Coronary artery (tissue), 2 donors: ENCODE measurements around the gene CACNA1E.

Experiments used
- DNase-seq: peaks from one replicate; pipeline ENCODE4 v3.0.0-alpha.2; 2017; ENCODE audit warnings: low spot score
- H3K27ac ChIP-seq, 2 donors: fragments of 200-600 bp; sonication (generic); one replicate each; pipeline ENCODE4 v1.5.1; 2016 to 2019
- H3K4me3 ChIP-seq: fragments of 200-600 bp; sonication (generic); 2 replicates; pipeline ENCODE4 v1.5.1; 2016; ENCODE audit warnings: mild to moderate bottlenecking, moderate library complexity
- TF ChIP-seq, protein P1 (sequence below): fragments of 200-600 bp; sonication (generic); IDR thresholded peaks from one replicate; pipeline ENCODE4 v1.5.1; 2019; ENCODE audit warnings: antibody characterized with exemption

The CACNA1E gene

DNA sequence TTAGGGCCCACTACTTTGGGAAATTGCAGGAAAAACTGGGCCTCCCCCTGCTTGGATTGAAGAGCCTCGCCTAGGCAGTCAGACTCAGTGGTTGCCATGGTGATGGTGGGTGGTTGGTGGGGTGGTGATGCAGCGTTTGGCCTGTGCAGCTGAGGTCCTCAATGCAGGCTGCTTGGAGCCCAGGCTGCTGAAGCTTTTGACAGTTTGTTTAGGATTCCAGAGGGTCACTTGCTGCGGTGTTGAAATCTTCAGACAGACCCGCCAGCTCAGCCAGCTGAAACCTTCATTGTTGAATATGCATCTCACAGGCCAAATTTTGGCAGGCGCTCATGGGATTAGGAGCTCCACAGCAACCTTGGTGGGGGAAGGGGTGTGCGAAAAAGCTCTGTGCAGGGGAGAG lies 67.9 kb downstream of the CACNA1E start:
- no peak for DNase-seq
- TF ChIP-seq, protein P1, sequence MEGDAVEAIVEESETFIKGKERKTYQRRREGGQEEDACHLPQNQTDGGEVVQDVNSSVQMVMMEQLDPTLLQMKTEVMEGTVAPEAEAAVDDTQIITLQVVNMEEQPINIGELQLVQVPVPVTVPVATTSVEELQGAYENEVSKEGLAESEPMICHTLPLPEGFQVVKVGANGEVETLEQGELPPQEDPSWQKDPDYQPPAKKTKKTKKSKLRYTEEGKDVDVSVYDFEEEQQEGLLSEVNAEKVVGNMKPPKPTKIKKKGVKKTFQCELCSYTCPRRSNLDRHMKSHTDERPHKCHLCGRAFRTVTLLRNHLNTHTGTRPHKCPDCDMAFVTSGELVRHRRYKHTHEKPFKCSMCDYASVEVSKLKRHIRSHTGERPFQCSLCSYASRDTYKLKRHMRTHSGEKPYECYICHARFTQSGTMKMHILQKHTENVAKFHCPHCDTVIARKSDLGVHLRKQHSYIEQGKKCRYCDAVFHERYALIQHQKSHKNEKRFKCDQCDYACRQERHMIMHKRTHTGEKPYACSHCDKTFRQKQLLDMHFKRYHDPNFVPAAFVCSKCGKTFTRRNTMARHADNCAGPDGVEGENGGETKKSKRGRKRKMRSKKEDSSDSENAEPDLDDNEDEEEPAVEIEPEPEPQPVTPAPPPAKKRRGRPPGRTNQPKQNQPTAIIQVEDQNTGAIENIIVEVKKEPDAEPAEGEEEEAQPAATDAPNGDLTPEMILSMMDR, result no peak
- Histone ChIP-seq H3K4me3 (no peak overlapping the region), H3K27ac (no peak overlapping the region)

DNA sequence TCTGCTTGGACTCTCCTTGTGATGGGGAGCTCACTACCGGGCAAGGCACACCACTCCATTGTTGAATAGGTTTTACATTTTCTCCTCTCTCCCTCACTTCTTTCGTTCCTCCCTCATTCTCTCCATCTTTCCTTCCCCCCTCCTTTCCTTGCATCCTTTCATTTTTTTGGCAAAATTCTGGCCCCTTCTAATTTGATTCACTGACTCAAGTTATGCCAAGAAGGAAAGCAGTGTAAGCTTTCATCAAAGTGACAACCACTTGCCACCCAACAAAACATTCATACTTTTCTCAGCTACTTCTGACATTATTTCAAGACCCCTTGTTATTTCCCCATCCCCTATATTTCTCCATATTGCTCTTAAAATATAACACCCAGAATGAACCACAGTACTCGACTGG lies 68.4 kb downstream of the CACNA1E start:
- no peak for DNase-seq
- Histone ChIP-seq H3K27ac (no peak overlapping the region), H3K4me3 (no peak overlapping the region)
- TF ChIP-seq, protein P1, result no peak

DNA sequence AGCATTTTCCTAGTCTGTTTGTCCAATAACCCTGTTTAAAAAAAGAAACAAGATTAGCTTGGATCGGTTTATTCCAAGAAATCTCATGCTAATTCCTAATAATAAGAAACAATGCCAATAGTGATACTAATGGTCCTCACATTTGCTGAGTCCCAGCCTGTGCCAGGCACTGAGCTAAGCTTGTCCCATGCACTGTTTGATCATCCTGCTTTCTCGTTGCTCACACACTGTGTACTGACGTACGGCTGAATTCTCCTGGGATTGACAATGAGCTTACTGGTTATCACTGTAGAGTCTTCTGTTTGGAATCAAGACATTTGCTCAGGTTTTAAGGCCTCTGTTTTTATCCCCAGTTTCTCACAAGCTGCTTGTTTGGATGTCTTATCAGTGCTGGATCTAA lies 71.1 kb downstream of the CACNA1E start:
- no peak overlapping the region for H3K27ac ChIP-seq
- no peak overlapping the region for H3K4me3 ChIP-seq
- no peak for DNase-seq
- TF ChIP-seq, protein P1, result no peak

DNA sequence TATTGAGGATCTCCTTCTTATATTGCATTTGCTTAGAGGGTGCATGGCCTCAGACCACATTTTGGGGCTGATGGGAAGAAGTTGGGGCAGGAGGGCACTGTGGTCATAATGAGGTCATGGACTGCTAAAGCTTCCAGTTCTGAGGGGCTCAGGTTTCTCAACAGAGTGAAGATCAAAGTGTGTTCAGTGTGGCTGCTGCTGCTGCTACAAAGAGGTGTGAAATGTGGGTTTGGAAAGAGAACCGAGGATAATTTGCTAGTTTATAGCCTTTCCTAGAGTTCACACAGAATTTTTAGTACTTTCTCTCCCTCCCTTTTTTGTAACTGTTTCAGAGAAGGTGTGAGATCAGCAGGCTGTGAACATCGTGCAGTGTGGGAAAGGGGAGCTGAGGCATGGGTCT lies 73.3 kb downstream of the CACNA1E start:
- no peak overlapping the region for H3K27ac ChIP-seq
- TF ChIP-seq, protein P1, result no peak
- DNase-seq, result no peak
- H3K4me3 ChIP-seq, result no peak overlapping the region

DNA sequence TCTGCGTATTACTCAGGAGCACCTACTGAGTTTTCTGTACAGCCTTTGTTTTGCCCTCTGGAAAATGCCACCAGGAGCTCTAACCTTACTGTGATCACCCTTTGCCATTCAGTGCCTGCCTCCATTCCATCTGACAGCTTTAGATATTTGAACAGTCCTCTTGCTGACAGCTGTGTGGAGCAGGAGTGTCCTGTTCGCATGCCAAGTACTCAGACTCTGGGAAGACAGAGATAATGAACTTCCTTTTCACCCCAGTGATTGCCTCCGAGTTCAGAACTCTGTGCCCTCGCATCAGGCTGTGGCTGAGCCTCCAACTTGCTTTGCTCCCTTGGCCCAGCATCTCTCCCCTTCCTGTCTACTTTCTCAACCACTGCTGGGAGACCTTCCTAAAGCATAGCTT lies 74.0 kb downstream of the CACNA1E start:
- H3K27ac ChIP-seq, result no peak overlapping the region
- TF ChIP-seq, protein P1, result no peak
- no peak for DNase-seq
- no peak overlapping the region for H3K4me3 ChIP-seq

DNA sequence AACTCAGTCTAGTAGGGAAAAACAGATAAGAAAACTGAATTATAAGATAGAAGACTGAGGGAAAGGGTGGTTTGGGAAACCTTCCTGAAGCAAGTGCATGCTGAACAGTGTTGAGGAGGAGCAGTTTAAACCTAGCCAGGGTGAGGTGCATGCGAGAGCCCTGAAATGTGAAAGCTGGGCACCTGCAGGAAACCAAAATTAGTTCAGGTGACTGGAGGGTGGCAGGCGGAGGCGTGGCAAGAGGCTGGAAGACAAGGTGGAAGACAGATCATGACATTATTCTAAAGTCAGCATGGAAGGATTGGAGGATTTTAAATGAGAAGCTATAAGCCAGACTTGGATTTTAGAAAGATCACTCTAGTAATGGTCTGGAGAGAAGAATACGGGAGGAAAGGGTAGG lies 75.1 kb downstream of the CACNA1E start:
- no peak overlapping the region for H3K4me3 ChIP-seq

DNA sequence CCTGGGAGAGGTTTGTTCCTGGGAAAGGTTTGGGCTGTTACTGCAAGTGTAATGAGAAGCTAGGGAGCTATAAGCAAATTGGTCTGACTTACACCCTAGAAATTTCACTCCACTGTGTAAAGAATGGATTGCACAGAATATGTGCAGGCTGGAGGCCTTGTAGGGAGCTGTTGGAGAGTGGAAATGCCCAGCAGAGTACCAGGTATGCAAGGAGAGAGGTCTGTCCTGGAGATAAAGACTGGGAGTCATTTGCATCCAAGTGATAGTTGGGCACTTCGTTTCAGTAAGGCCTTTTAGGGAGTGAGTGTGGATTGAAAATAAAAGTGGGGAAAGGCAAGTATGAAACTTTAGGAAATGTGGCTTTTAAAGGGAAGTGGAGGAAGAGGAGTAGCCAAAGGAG lies 75.8 kb downstream of the CACNA1E start:
- Histone ChIP-seq H3K27ac (no peak overlapping the region), H3K4me3 (no peak overlapping the region)
- DNase-seq, result no peak
- TF ChIP-seq, protein P1, result no peak

More for the DNA sequence above, 75.1 kb downstream of the CACNA1E start:
- TF ChIP-seq, protein P1, result no peak
- no peak overlapping the region for H3K27ac ChIP-seq
- no peak for DNase-seq
